HCT116 (cell line): ENCODE results near the gene AHR. TPM values are rescaled to one million over a fixed set of nuclear protein-coding genes. Genes with fewer than 3 reads are reported as not detected.

Source experiments
- ATAC-seq: fragments of 200-7000 bp; cut with Tn5 transposase; 2 replicates; pipeline ENCODE4 v1.9.1; 2020; ENCODE audit warnings: mild to moderate bottlenecking, moderate library complexity
- BruUV-seq: library from RNA; stranded (reverse); fragments of 400-500 nt; replicated peaks from 2 replicates; lab custom pipeline; 2021; lab: Mats Ljungman, UMichigan
- CTCF ChIA-PET: fragments of 300-600 bp; sonication (Branson Sonifier 250); formaldehyde crosslinking; loops from one replicate; lab custom pipeline; 2021; ENCODE audit warnings: antibody characterized with exemption; lab: Charles Lee
- POLR2A ChIA-PET: fragments of 300-600, 350-600 bp; sonication (Branson Sonifier 250); formaldehyde crosslinking; loops from one replicate; lab custom pipeline; 2021; ENCODE audit warnings: antibody characterized with exemption; lab: Charles Lee
- RAD21 ChIA-PET, 2 experiments: fragments of 300-600 bp; sonication (Branson Sonifier 250); formaldehyde crosslinking; loops; one replicate each; lab custom pipeline; 2023; ENCODE audit warnings: low total read pairs in 2 of 2; ENCODE audit not compliant: uncharacterized antibody in 2 of 2, unreplicated experiment in 2 of 2, low non-redundant PET in 1 of 2; lab: Charles Lee
- DNase-seq: peaks from one replicate; pipeline ENCODE4 v3.0.0-alpha.2; 2010; ENCODE audit warnings: low read depth, low spot score
- H2AFZ ChIP-seq: fragments of 200-600 bp; shearing (Covaris generic), sonication (generic); 2 replicates; pipeline ENCODE4 v1.6.1; 2017; ENCODE audit warnings: low read depth, mixed run types, mixed read lengths, antibody characterized with exemption, low read length; ENCODE audit not compliant: poor library complexity, severe bottlenecking
- H3K27ac ChIP-seq: 2 replicates; pipeline ENCODE4 v1.5.1; 2012; ENCODE audit warnings: low read depth, low read length
- H3K27me3 ChIP-seq: fragments of 200-600 bp; sonication (generic); 2 replicates; pipeline ENCODE4 v1.6.1; 2016; ENCODE audit warnings: mixed run types, low read length, mixed read lengths; ENCODE audit not compliant: insufficient read depth
- H3K36me3 ChIP-seq, 2 experiments: fragments of 200-500 bp in 1 of 2; fragments of 200-600 bp in 1 of 2; sonication (Bioruptor generic) in 1 of 2; sonication (generic) in 1 of 2; 2 replicates each; pipeline versions ENCODE4 v1.5.1 to v1.6.1; 2014 to 2016; ENCODE audit warnings: low read length in 2 of 2, inconsistent platforms in 1 of 2, mixed read lengths in 1 of 2, mixed run types in 1 of 2; ENCODE audit not compliant: insufficient read depth in 2 of 2, control insufficient read depth in 1 of 2
- H3K4me1 ChIP-seq, 2 experiments: fragments of 200-600 bp in 1 of 2; sonication (generic) in 1 of 2; 2 replicates each; pipeline versions ENCODE4 v1.5.1 to v1.6.1; 2012 to 2017; ENCODE audit warnings: low read length in 2 of 2, inconsistent platforms in 1 of 2, mild to moderate bottlenecking in 1 of 2, mixed read lengths in 1 of 2, mixed run types in 1 of 2, moderate library complexity in 1 of 2; ENCODE audit not compliant: insufficient read depth in 2 of 2, control insufficient read depth in 1 of 2
- H3K4me2 ChIP-seq: fragments of 200-600 bp; sonication (generic); 2 replicates; pipeline ENCODE4 v1.6.1; 2017; ENCODE audit warnings: mixed run types, low read length, mixed read lengths
- H3K4me3 ChIP-seq, 2 experiments: fragments of 200-600 bp in 1 of 2; sonication (generic) in 1 of 2; replicated peaks in 1 of 2; 2 replicates each; pipeline ENCODE4 v1.5.1; 2011 to 2016; ENCODE audit warnings: low read length in 2 of 2, control low read depth in 1 of 2, low read depth in 1 of 2, mild to moderate bottlenecking in 1 of 2, mixed read lengths in 1 of 2, mixed run types in 1 of 2
- H3K79me2 ChIP-seq: fragments of 200-600 bp; sonication (generic); 2 replicates; pipeline ENCODE4 v1.6.1; 2017; ENCODE audit warnings: mild to moderate bottlenecking, mixed run types, low read length, moderate library complexity, mixed read lengths; ENCODE audit not compliant: insufficient read depth
- H3K9ac ChIP-seq: fragments of 200-600 bp; sonication (generic); 2 replicates; pipeline ENCODE4 v1.6.1; 2016; ENCODE audit warnings: low read length, mixed read lengths
- H3K9me2 ChIP-seq: fragments of 200-600 bp; sonication (generic), shearing (Covaris generic); 2 replicates; pipeline ENCODE4 v1.6.1; 2017; ENCODE audit warnings: mixed run types, mild to moderate bottlenecking, moderate library complexity; ENCODE audit not compliant: insufficient read depth
- H3K9me3 ChIP-seq, 2 experiments: fragments of 200-500 bp in 1 of 2; fragments of 200-600 bp in 1 of 2; sonication (Bioruptor generic) in 1 of 2; sonication (generic) in 1 of 2; 2 replicates each; pipeline ENCODE4 v1.6.1; 2014 to 2017; ENCODE audit warnings: low read length in 2 of 2, mixed read lengths in 2 of 2, inconsistent platforms in 1 of 2, low read depth in 1 of 2, mild to moderate bottlenecking in 1 of 2, mixed run types in 1 of 2, moderate library complexity in 1 of 2; ENCODE audit not compliant: control insufficient read depth in 1 of 2, insufficient read depth in 1 of 2
- H4K20me1 ChIP-seq: fragments of 200-600 bp; sonication (generic), shearing (Covaris generic); 2 replicates; pipeline ENCODE4 v1.6.1; 2017; ENCODE audit warnings: mixed run types, mild to moderate bottlenecking, moderate library complexity; ENCODE audit not compliant: insufficient read depth
- CBX3 ChIP-seq: IDR thresholded peaks from 2 replicates; pipeline ENCODE4 v1.6.1; 2012; ENCODE audit warnings: low read depth
- CEBPB ChIP-seq: IDR thresholded peaks from 2 replicates; pipeline ENCODE4 v1.6.1; 2012; ENCODE audit warnings: low read depth
- CTCF ChIP-seq, 3 experiments: fragments of 200-600 bp in 1 of 3; sonication (generic) in 1 of 3; IDR thresholded peaks in 2 of 3; conservative IDR thresholded peaks in 1 of 3; 2 replicates each; pipeline ENCODE4 v1.5.1; 2012 to 2017; ENCODE audit warnings: low read depth in 2 of 3, low read length in 2 of 3, antibody characterized with exemption in 1 of 3, borderline replicate concordance in 1 of 3, control low read depth in 1 of 3, mild to moderate bottlenecking in 1 of 3, mixed read lengths in 1 of 3, mixed run types in 1 of 3, moderate library complexity in 1 of 3; ENCODE audit not compliant: insufficient read depth in 1 of 3
- EGR1 ChIP-seq: IDR thresholded peaks from 2 replicates; pipeline ENCODE4 v1.6.1; 2012; ENCODE audit warnings: low read depth
- ELF1 ChIP-seq: IDR thresholded peaks from 2 replicates; pipeline ENCODE4 v1.6.1; 2012; ENCODE audit warnings: low read depth, borderline replicate concordance
- EZH2phosphoT487 ChIP-seq: fragments of 200-600 bp; IDR thresholded peaks from 2 replicates; pipeline ENCODE4 v1.6.1; 2018; ENCODE audit warnings: antibody characterized with exemption, borderline replicate concordance
- FOSL1 ChIP-seq: IDR thresholded peaks from 2 replicates; pipeline ENCODE4 v1.6.1; 2012; ENCODE audit warnings: low read depth
- POLR2A ChIP-seq: IDR thresholded peaks from 2 replicates; pipeline ENCODE4 v1.7.0; 2011; ENCODE audit warnings: borderline replicate concordance; ENCODE audit not compliant: insufficient read depth, insufficient read length; ENCODE audit errors: extremely low read depth
- POLR2AphosphoS5 ChIP-seq: IDR thresholded peaks from 2 replicates; pipeline ENCODE4 v1.6.1; 2011; ENCODE audit warnings: mild to moderate bottlenecking, low read depth, low read length, moderate library complexity
- SIN3A ChIP-seq: IDR thresholded peaks from 2 replicates; pipeline ENCODE4 v1.6.1; 2012; ENCODE audit warnings: low read depth
- SP1 ChIP-seq: IDR thresholded peaks from 2 replicates; pipeline ENCODE4 v1.6.1; 2012; ENCODE audit warnings: low read depth
- TCF7L2 ChIP-seq: IDR thresholded peaks from 2 replicates; pipeline ENCODE4 v1.7.0; 2011; ENCODE audit warnings: borderline replicate concordance, inconsistent platforms; ENCODE audit not compliant: insufficient read depth, insufficient read length; ENCODE audit errors: extremely low read depth
- YY1 ChIP-seq: IDR thresholded peaks from 2 replicates; pipeline ENCODE4 v1.6.1; 2011; ENCODE audit warnings: low read length, low read depth, moderate library complexity, mild to moderate bottlenecking; ENCODE audit not compliant: insufficient replicate concordance; ENCODE audit errors: extremely low read depth
- ZFX ChIP-seq: fragments of 450-650 bp; IDR thresholded peaks from 2 replicates; pipeline ENCODE4 v1.6.1; 2017
- ZNF274 ChIP-seq: fragments of 200-500 bp; sonication (Bioruptor generic); IDR thresholded peaks from 2 replicates; pipeline ENCODE4 v1.6.1; 2014; ENCODE audit warnings: mild to moderate bottlenecking, low read depth, low read length, inconsistent platforms
- intact Hi-C: fragments of 100-400 bp; cut with micrococcal nuclease; formaldehyde crosslinking; loops from 2 replicates; pipeline ENCODE4 v1.10.0; 2022
- total RNA-seq: library from RNA; stranded (reverse); gene quantifications from one replicate; pipeline ENCODE4 v1.2.1, GENCODE V29; 2021; ENCODE audit not compliant: unreplicated experiment
- TF ChIP-seq, protein P1 (sequence below): IDR thresholded peaks from 2 replicates; pipeline ENCODE4 v1.6.1; 2012

AHR gene
- total RNA-seq, 1 experiment from 2014 or later = 29.7 TPM

GRCh38 chr7:17339139-17339538 is 40.7 kb downstream of the AHR start:
- Histone ChIP-seq H2AFZ (no peak overlapping the region), H3K4me2 (no peak overlapping the region), H3K36me3 (peaks cover 8 to 17% of the 10 kb centered on the region in 2 experiments; a peak in 3 of 4 replicates), H4K20me1 (no peaks in the 10 kb centered on the region), H3K4me3 (no peak overlapping the region), H3K27me3 (no peaks in the 10 kb centered on the region), H3K9ac (no peak overlapping the region), H3K9me2 (no peaks in the 10 kb centered on the region), H3K79me2 (peaks cover 4% of the 10 kb centered on the region; the same call in 1 of the 2 replicates), H3K27ac (no peak overlapping the region), H3K9me3 (no peaks in the 10 kb centered on the region), H3K4me1 (no peaks in the 10 kb centered on the region)
- ATAC-seq (no peak), DNase-seq (no peak)
- BruUV-seq = no TSS peak
- CTCF ChIA-PET = no interaction called here
- intact Hi-C loops = no loop called here
- no peak for TF ChIP-seq YY1
- TF ChIP-seq FOSL1 = no peak
- no peak for TF ChIP-seq POLR2AphosphoS5
- TF ChIP-seq POLR2A = no peak
- no peak for TF ChIP-seq ZFX
- TF ChIP-seq EZH2phosphoT487 = no peak
- TF ChIP-seq CTCF (IDR thresholded peaks at IDR 0.05 in 2 of 3, conservative IDR thresholded peaks at IDR 0.05 in 1 of 3; ENCODE audit: borderline replicate concordance in 1 of 3, insufficient read depth in 1 of 3, low read depth in 2 of 3, low read length in 2 of 3) = no peak
- POLR2A ChIA-PET = no interaction called here
- RAD21 ChIA-PET = no interaction called here

DNA sequence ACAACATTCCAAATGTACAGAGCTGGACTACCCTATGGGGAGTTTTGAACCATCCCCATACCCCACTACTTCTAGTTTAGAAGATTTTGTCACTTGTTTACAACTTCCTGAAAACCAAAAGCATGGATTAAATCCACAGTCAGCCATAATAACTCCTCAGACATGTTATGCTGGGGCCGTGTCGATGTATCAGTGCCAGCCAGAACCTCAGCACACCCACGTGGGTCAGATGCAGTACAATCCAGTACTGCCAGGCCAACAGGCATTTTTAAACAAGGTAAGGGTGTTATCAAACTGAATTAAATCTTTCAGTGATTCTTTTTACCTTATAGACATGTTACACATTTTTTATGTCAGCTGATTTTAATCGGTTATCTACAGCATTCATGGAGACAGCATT is 41.5 kb downstream of the AHR start:
- H3K79me2 ChIP-seq = peaks cover 4% of the 10 kb centered on the region; the same call in 1 of the 2 replicates
- ChIA-PET POLR2A (no interaction called here), RAD21 (no interaction called here), CTCF (no interaction called here)
- H3K9ac ChIP-seq = no peak overlapping the region
- H3K36me3 ChIP-seq = peaks cover 5 to 17% of the 10 kb centered on the region in 2 experiments; a peak in 3 of 4 replicates
- no peak overlapping the region for H3K4me3 ChIP-seq
- H3K9me2 ChIP-seq = no peaks in the 10 kb centered on the region
- H3K4me1 ChIP-seq = no peaks in the 10 kb centered on the region
- intact Hi-C loops = no loop called here
- no peaks in the 10 kb centered on the region for H3K27me3 ChIP-seq
- H3K4me2 ChIP-seq = no peak overlapping the region
- H3K9me3 ChIP-seq = no peaks in the 10 kb centered on the region
- no peak overlapping the region for H2AFZ ChIP-seq
- ATAC-seq = no peak
- no TSS peak for BruUV-seq
- H4K20me1 ChIP-seq = no peaks in the 10 kb centered on the region
- DNase-seq = no peak
- H3K27ac ChIP-seq = no peak overlapping the region
- TF ChIP-seq POLR2A (no peak), ELF1 (no peak), FOSL1 (no peak), CEBPB (no peak), TCF7L2 (no peak), SIN3A (no peak), YY1 (no peak), EGR1 (no peak), SP1 (no peak), CTCF (IDR thresholded peaks at IDR 0.05 in 2 of 3, conservative IDR thresholded peaks at IDR 0.05 in 1 of 3; ENCODE audit: borderline replicate concordance in 1 of 3, insufficient read depth in 1 of 3, low read depth in 2 of 3, low read length in 2 of 3) (no peak), ZNF274 (no peak), CBX3 (no peak)
- TF ChIP-seq, protein P1, sequence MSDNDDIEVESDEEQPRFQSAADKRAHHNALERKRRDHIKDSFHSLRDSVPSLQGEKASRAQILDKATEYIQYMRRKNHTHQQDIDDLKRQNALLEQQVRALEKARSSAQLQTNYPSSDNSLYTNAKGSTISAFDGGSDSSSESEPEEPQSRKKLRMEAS = no peak
